Esophagus muscularis mucosa (tissue), 4 donors: ENCODE results near the gene RHBDF2. TPM values are rescaled to one million over a fixed set of nuclear protein-coding genes. Genes with fewer than 3 reads are reported as not detected.

Source experiments
- DNase-seq: peaks from one replicate; pipeline ENCODE4 v3.0.0-alpha.2; 2017; ENCODE audit errors: extremely low spot score
- H3K27ac ChIP-seq, 4 donors: fragments of 200-600 bp; sonication (generic); replicated peaks in 1 of 4; 1 replicate in 3 of 4; 2 replicates in 1 of 4; pipeline ENCODE4 v1.5.1; 2016 to 2019; ENCODE audit warnings: mild to moderate bottlenecking in 1 of 4
- H3K27me3 ChIP-seq, 4 donors: fragments of 200-600 bp; sonication (generic); one replicate each; pipeline versions ENCODE4 v1.5.1 to v1.6.0; 2016 to 2019
- H3K36me3 ChIP-seq, 4 donors: fragments of 200-600 bp; sonication (generic); one replicate each; pipeline ENCODE4 v1.5.1; 2016 to 2019
- H3K4me1 ChIP-seq, 4 donors: fragments of 200-600 bp; sonication (generic); one replicate each; pipeline ENCODE4 v1.5.1; 2016 to 2019
- H3K4me3 ChIP-seq, 4 donors: fragments of 200-600 bp; sonication (generic); 1 replicate in 2 of 4; 2 replicates in 2 of 4; pipeline ENCODE4 v1.5.1; 2016 to 2019; ENCODE audit warnings: mild to moderate bottlenecking in 4 of 4, moderate library complexity in 1 of 4
- H3K9me3 ChIP-seq, 4 donors: fragments of 200-600 bp; sonication (generic); 1 replicate in 3 of 4; 2 replicates in 1 of 4; pipeline ENCODE4 v1.5.1; 2016 to 2019
- EP300 ChIP-seq: sonication (generic); formaldehyde crosslinking; IDR thresholded peaks from one replicate; pipeline ENCODE4 v1.6.1; 2017; ENCODE audit warnings: antibody characterized with exemption
- POLR2A ChIP-seq: fragments of 450-650 bp; IDR thresholded peaks from one replicate; pipeline ENCODE4 v1.6.1; 2017; ENCODE audit warnings: antibody characterized with exemption, moderate library complexity, mild to moderate bottlenecking, low read depth
- POLR2AphosphoS5 ChIP-seq, 2 donors: sonication (generic); formaldehyde crosslinking; IDR thresholded peaks; one replicate each; pipeline ENCODE4 v1.6.1; 2017; ENCODE audit warnings: antibody characterized with exemption in 2 of 2
- WGBS: methylation state at CpG from one replicate; pipeline ENCODE4 v1.1.5; 2018; 5-methylcytosine and 5-hydroxymethylcytosine counted together
- intact Hi-C: fragments of 100-400 bp; cut with DNase I; formaldehyde crosslinking; loops from one replicate; pipeline ENCODE4 v1.15.1; 2023
- total RNA-seq, 4 donors: library from RNA; depleted of rRNA; stranded (reverse); fragments of >200 nt; gene quantifications; one replicate each; pipeline versions ENCODE4 v1.1.0 to v1.2.1, GENCODE V29; 2016
- TF ChIP-seq, protein P1 (sequence below), 3 experiments: fragments of 200-600 bp in 2 of 3; fragments of 450-650 bp in 1 of 3; sonication (generic) in 2 of 3; IDR thresholded peaks; one replicate each; pipeline ENCODE4 v1.5.1; 2017 to 2019; ENCODE audit warnings: antibody characterized with exemption in 3 of 3, mild to moderate bottlenecking in 2 of 3, moderate library complexity in 1 of 3

RHBDF2 gene
- total RNA-seq, 4 donors from 2014 or later, result 12.9 to 22.5 (median 15.4) TPM

DNA sequence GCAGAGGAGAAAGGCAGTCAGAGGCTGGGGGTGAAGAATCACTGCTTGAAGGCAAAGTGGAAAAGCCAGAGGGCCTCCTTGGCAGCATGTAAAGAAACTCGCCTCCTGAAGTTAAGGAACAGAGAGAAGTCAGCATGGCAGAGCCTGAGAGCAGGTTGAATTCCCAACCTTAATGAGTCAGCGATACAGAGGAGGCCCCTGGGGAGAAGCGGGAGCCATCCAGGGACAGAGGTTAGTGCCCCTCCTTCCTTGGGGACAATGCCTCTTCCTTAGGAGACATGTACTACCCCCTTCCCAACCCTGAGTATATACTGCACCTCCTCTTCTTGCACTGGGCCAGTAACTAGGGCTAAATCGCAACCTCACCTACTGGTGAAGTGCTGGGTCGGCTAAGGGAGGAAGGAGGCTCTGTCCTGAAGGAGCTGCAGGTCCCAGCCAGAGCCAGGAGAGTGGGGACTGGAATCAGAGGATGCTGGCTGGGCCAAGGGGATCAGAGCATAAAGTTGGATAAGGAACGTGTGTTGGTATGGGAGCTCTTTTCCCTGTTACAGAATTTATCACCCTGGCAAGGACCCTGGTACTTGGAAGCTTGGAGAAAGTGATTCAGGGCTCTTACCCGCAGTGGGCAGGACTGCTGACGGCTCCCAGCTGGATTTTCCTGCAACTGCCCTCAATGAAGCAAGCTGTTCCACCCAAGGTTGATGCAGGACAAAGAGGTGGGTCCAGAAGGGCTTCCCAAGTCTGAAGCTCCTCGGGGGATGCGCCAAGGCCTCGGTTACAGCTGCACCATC lies 39.3 kb downstream of the RHBDF2 start:
- no peaks in the 10 kb centered on the region for H3K36me3 ChIP-seq
- WGBS, result 69% methylated on average over 7 of the region's 11 CpGs
- intact Hi-C loops, result no loop called here
- no peak overlapping the region for H3K4me3 ChIP-seq
- no peaks in the 10 kb centered on the region for H3K9me3 ChIP-seq
- TF ChIP-seq POLR2A (no peak), POLR2AphosphoS5 (IDR thresholded peaks at IDR 0.05) (no peak)
- DNase-seq, result no peak
- H3K27ac ChIP-seq, result no peak overlapping the region
- no peaks in the 10 kb centered on the region for H3K27me3 ChIP-seq
- H3K4me1 ChIP-seq, result peaks cover 4 to 7% (median 5%) of the 10 kb centered on the region in 4 donors

DNA sequence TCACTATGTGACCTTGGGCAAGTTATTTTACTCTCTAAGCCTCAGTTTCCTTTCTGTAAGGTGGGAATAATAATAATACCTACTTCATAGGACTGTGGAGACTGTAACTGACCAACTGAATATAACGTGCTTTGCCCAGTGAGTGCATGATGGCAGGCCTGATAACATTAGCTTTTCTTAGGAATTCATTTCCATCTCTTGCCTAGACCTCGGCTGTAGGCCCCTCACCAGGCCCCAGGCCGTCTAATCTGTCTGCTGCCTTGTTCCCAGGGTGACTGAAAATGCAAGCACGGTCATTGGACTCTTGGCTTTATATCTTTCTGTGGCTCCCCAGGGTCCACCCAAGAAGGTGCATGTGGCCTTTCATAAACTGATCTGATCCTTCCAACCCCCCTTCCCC lies 41.5 kb downstream of the RHBDF2 start:
- no peak for DNase-seq
- WGBS, result 77% methylated on average over 4 of the region's 4 CpGs
- Histone ChIP-seq H3K9me3 (no peaks in the 10 kb centered on the region), H3K4me3 (no peak overlapping the region), H3K27ac (no peak overlapping the region), H3K4me1 (no peaks in the 10 kb centered on the region), H3K27me3 (no peaks in the 10 kb centered on the region), H3K36me3 (no peaks in the 10 kb centered on the region)
- intact Hi-C loops, result no loop called here
- TF ChIP-seq EP300, result no peak
- TF ChIP-seq, protein P1, sequence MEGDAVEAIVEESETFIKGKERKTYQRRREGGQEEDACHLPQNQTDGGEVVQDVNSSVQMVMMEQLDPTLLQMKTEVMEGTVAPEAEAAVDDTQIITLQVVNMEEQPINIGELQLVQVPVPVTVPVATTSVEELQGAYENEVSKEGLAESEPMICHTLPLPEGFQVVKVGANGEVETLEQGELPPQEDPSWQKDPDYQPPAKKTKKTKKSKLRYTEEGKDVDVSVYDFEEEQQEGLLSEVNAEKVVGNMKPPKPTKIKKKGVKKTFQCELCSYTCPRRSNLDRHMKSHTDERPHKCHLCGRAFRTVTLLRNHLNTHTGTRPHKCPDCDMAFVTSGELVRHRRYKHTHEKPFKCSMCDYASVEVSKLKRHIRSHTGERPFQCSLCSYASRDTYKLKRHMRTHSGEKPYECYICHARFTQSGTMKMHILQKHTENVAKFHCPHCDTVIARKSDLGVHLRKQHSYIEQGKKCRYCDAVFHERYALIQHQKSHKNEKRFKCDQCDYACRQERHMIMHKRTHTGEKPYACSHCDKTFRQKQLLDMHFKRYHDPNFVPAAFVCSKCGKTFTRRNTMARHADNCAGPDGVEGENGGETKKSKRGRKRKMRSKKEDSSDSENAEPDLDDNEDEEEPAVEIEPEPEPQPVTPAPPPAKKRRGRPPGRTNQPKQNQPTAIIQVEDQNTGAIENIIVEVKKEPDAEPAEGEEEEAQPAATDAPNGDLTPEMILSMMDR (IDR thresholded peaks at IDR 0.05), result no peak
- TF ChIP-seq POLR2A, result no peak
- no peak for TF ChIP-seq POLR2AphosphoS5 (IDR thresholded peaks at IDR 0.05)

DNA sequence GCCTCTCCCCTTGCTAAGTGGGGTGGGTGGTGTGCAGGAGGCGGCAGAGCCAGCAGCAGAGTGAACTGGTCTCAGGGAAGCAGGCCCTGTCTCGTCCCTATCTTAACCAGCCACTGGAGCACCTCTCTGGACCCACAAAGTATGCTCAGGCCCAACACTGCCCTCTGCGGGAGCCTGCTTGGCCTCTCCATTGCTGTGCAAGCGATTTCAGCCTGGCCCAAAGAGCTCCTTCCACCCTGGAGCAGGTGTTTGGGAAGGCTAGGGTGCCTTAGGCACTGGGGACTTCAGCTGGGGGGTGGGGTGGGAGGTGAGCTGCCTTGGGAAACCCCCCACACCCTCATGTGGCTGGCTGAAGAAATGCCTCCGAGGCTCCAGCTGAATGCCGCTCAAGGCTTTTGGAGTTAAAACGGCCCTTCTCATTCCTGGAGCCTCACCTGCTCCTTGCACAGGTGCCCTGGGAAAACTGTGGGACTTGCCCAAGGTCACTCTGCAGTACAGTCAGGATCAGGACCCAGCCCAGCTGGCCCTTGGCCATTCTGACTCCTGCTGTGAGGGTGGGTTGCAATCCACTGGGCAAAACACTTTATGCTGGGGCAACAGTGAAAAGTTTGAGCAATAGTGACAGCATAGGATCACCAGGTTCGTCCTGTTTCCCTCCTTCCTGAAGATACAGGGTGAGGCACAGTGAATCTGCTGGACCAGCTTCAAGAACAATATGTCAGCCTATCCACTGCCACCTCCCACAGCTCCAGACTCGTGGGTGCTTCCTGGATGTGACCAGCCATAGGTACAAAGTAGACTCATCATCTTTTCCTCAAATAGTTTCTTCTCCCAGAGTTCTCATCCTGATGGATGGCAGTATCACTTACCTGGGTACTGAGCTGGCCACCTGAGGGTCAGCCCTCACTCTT lies 42.4 kb downstream of the RHBDF2 start:
- intact Hi-C loops, result no loop called here
- Histone ChIP-seq H3K27ac (no peak overlapping the region), H3K27me3 (no peaks in the 10 kb centered on the region), H3K4me3 (no peak overlapping the region), H3K36me3 (no peaks in the 10 kb centered on the region), H3K4me1 (no peaks in the 10 kb centered on the region), H3K9me3 (no peaks in the 10 kb centered on the region)
- TF ChIP-seq EP300, result no peak
- TF ChIP-seq, protein P1 (IDR thresholded peaks at IDR 0.05), result peak in 1 of 3 experiments; percentile 8
- 66% methylated on average over 7 of the region's 9 CpGs for WGBS
- no peak for DNase-seq

DNA sequence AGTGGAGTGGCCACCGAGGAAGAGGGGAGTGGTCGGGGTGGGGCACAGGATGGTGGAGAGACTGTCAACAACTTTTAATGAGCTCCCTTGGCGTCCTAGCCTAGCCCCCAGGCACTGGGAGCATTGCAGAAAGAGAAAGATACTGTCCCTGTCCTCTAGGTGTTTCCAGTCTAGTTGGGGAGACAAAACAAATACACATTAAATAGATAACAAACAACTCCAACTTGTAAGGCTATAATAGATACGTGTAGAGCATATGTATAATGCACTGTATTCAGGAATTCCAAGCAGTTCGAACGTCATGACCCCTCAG lies 47.8 kb downstream of the RHBDF2 start:
- TF ChIP-seq POLR2AphosphoS5 (IDR thresholded peaks at IDR 0.05), result no peak
- no peak for TF ChIP-seq POLR2A
- TF ChIP-seq EP300, result no peak
- TF ChIP-seq, protein P1 (IDR thresholded peaks at IDR 0.05), result no peak
- intact Hi-C loops, result loop anchor here (5.0 kb wide), 1 partner anchor 41 kb away; no protein-coding TSS in a partner anchor
- 36% methylated on average over 6 of the region's 6 CpGs for WGBS
- no peak for DNase-seq
- no peaks in the 10 kb centered on the region for H3K36me3 ChIP-seq
- peaks cover 16 to 24% (median 17%) of the 10 kb centered on the region in 4 donors for H3K4me1 ChIP-seq
- peak overlapping the region; percentile 83 to 98 (median 94) for H3K4me3 ChIP-seq
- no peaks in the 10 kb centered on the region for H3K27me3 ChIP-seq
- no peaks in the 10 kb centered on the region for H3K9me3 ChIP-seq
- H3K27ac ChIP-seq, result peak overlapping the region in 2 of 4 donors; percentile 77 to 85
